ENCODE measurements around the gene FRMD1.

The FRMD1 gene

GRCh38 chr6:168035661-168036545, 43.1 kb downstream of the FRMD1 start (continued):
- no peak for TF ChIP-seq ZNF248 (tag by site-specific recombination; IDR thresholded peaks at IDR 0.05)
- no peak for TF ChIP-seq ZBTB49 (tag by site-specific recombination; IDR thresholded peaks at IDR 0.05; ENCODE audit: low read depth)
- TF ChIP-seq MYNN (tag by site-specific recombination; IDR thresholded peaks at IDR 0.05; ENCODE audit: borderline replicate concordance): no peak; the same call in 1 of the 2 replicates
- 0 out of 2 replicates have a peak, but pooled peaks have one; percentile 35 for TF ChIP-seq ZNF768 (tag by site-specific recombination; IDR thresholded peaks at IDR 0.05)
- TF ChIP-seq ZBTB20 (tag by site-specific recombination; IDR thresholded peaks at IDR 0.05): peak; percentile 72
- no peak for TF ChIP-seq ZBTB7A (tag by site-specific recombination; IDR thresholded peaks at IDR 0.05; ENCODE audit: low read depth)
- no peak for TF ChIP-seq ZBTB26 (tag by site-specific recombination; optimal IDR thresholded peaks at IDR 0.05)
- TF ChIP-seq ZNF707 (tag by site-specific recombination; IDR thresholded peaks at IDR 0.05): peak; percentile 27; the same call in 1 of the 2 replicates
- TF ChIP-seq ZNF510 (tag by site-specific recombination; IDR thresholded peaks at IDR 0.05; ENCODE audit: insufficient replicate concordance): no peak
- no peak for TF ChIP-seq ZNF184 (tag by site-specific recombination; IDR thresholded peaks at IDR 0.05)
- no peak for TF ChIP-seq HOXC10 (CRISPR knock-in tag; IDR thresholded peaks at IDR 0.05)
- TF ChIP-seq ZNF169 (tag by site-specific recombination; IDR thresholded peaks at IDR 0.05): no peak
- TF ChIP-seq TCF7L2 (IDR thresholded peaks at IDR 0.05; ENCODE audit: borderline replicate concordance, low read depth, low read length): 0 out of 2 replicates have a peak, but pooled peaks have one; percentile 26
- TF ChIP-seq ZNF138 (tag by site-specific recombination; IDR thresholded peaks at IDR 0.05; ENCODE audit: borderline replicate concordance): no peak
- no peak for TF ChIP-seq ZNF701 (tag by site-specific recombination; IDR thresholded peaks at IDR 0.05)
- no peak for TF ChIP-seq BCL11B (tag by site-specific recombination; IDR thresholded peaks at IDR 0.05; ENCODE audit: low read depth)
- TF ChIP-seq, protein P1, sequence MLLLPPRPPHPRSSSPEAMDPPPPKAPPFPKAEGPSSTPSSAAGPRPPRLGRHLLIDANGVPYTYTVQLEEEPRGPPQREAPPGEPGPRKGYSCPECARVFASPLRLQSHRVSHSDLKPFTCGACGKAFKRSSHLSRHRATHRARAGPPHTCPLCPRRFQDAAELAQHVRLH (tag by site-specific recombination; IDR thresholded peaks at IDR 0.05): no peak
- no peak for TF ChIP-seq ZNF549 (tag by site-specific recombination; IDR thresholded peaks at IDR 0.05)
- peak; percentile 32; the same call in 1 of the 2 replicates for TF ChIP-seq ZNF501 (tag by site-specific recombination; IDR thresholded peaks at IDR 0.05)
- no peak for TF ChIP-seq SALL2 (tag by site-specific recombination; IDR thresholded peaks at IDR 0.05; ENCODE audit: borderline replicate concordance)
- peak; percentile 90 for TF ChIP-seq PRDM10 (tag by site-specific recombination; IDR thresholded peaks at IDR 0.05)
- no peak for TF ChIP-seq ZNF626 (tag by site-specific recombination; IDR thresholded peaks at IDR 0.05)
- TF ChIP-seq HOXD13 (CRISPR knock-in tag; IDR thresholded peaks at IDR 0.05; ENCODE audit: borderline replicate concordance): no peak
- no peak for TF ChIP-seq ZNF23 (tag by site-specific recombination; IDR thresholded peaks at IDR 0.05; ENCODE audit: borderline replicate concordance)
- no peak for TF ChIP-seq ZNF548 (tag by site-specific recombination; IDR thresholded peaks at IDR 0.05)
- TF ChIP-seq ZNF776 (tag by site-specific recombination; IDR thresholded peaks at IDR 0.05; ENCODE audit: borderline replicate concordance): no peak
- TF ChIP-seq ZNF214 (tag by site-specific recombination; IDR thresholded peaks at IDR 0.05; ENCODE audit: borderline replicate concordance): no peak
- no peak for TF ChIP-seq ZNF624 (tag by site-specific recombination; IDR thresholded peaks at IDR 0.05)
- TF ChIP-seq, protein P2, sequence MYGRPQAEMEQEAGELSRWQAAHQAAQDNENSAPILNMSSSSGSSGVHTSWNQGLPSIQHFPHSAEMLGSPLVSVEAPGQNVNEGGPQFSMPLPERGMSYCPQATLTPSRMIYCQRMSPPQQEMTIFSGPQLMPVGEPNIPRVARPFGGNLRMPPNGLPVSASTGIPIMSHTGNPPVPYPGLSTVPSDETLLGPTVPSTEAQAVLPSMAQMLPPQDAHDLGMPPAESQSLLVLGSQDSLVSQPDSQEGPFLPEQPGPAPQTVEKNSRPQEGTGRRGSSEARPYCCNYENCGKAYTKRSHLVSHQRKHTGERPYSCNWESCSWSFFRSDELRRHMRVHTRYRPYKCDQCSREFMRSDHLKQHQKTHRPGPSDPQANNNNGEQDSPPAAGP (tag by site-specific recombination; IDR thresholded peaks at IDR 0.05): peak; percentile 67; the same call in 1 of the 2 replicates
- TF ChIP-seq ZNF354C (tag by site-specific recombination; IDR thresholded peaks at IDR 0.05; ENCODE audit: borderline replicate concordance, low read depth): no peak
- TF ChIP-seq ZNF114 (tag by site-specific recombination; IDR thresholded peaks at IDR 0.05): no peak
